Pancreas (tissue), 10 donors: ENCODE data around the gene FOXB2. TPM values are rescaled to one million over a fixed set of nuclear protein-coding genes. Genes with fewer than 3 reads are reported as not detected.

ENCODE experiments used
- ATAC-seq, 4 donors: fragments of 200-7000 bp; cut with Tn5 transposase; one replicate each; pipeline versions ENCODE4 v1.8.0 to v1.9.1; 2020; ENCODE audit warnings: mild to moderate bottlenecking in 4 of 4, moderate library complexity in 4 of 4
- DNase-seq, 6 donors: peaks; one replicate each; pipeline ENCODE4 v3.0.0-alpha.2; 2020
- FAIRE-seq: peaks from 2 replicates; lab custom pipeline; 2012; peaks lifted over from hg19 to GRCh38; lab: Jason Lieb, UNC
- H3K27ac ChIP-seq, 4 donors: fragments of 200-600 bp; sonication (generic); 1 replicate in 3 of 4; 2 replicates in 1 of 4; pipeline versions ENCODE4 v1.5.0 to v1.8.0; 2020
- H3K27me3 ChIP-seq, 4 donors: fragments of 200-600 bp; one replicate each; pipeline ENCODE4 v1.8.0; 2021
- H3K36me3 ChIP-seq, 3 donors: fragments of 200-600 bp; sonication (generic) in 1 of 3; one replicate each; pipeline versions ENCODE4 v1.5.0 to v1.8.0; 2020 to 2021
- H3K4me1 ChIP-seq, 3 donors: fragments of 200-600 bp; one replicate each; pipeline ENCODE4 v1.8.0; 2021
- H3K4me3 ChIP-seq, 4 donors: fragments of 200-600 bp; sonication (generic) in 2 of 4; one replicate each; pipeline versions ENCODE4 v1.5.0 to v1.8.0; 2020 to 2021
- H3K9me3 ChIP-seq, 4 donors: fragments of 200-600 bp; one replicate each; pipeline ENCODE4 v1.8.0; 2021
- CTCF ChIP-seq, 4 donors: fragments of 200-600 bp; sonication (generic) in 3 of 4; IDR thresholded peaks; one replicate each; pipeline versions ENCODE4 v1.5.0 to v1.8.0; 2021; ENCODE audit warnings: antibody characterized with exemption in 4 of 4
- WGBS, 2 donors: extraction: QIAGEN DNeasy Blood & Tissue Kit; methylation state at CpG; one replicate each; pipeline ENCODE4 v1.1.7; 2013; 5-methylcytosine and 5-hydroxymethylcytosine counted together
- intact Hi-C, 3 donors: fragments of 100-400 bp; cut with DNase I; formaldehyde crosslinking; loops; one replicate each; pipeline versions ENCODE4 v1.11.1 to v1.14.2; 2022
- polyA plus RNA-seq, 2 donors: library from polyadenylated mRNA; stranded (reverse); fragments of 200-250 nt; gene quantifications; one replicate each; pipeline ENCODE4 v1.2.3, GENCODE V29; 2013
- total RNA-seq, 6 donors: library from RNA; stranded (reverse); fragmentation: NEBNext Ultra II Directional in 4 of 6; extraction: Animal tissue kit (Norgen Biotek cat#: 25700) in 4 of 6; gene quantifications; one replicate each; pipeline versions ENCODE4 v1.2.1 to v1.2.4, GENCODE V29; 2021 to 2023
- donor health status: healthy with polysubstance abuse.
- donor health status: DM: no; HTN: no; CAD: no; lungs with moderate emphysema.
- donor health status: DM: no; HTN: no; CAD: no.
- donor health status: control.
- donor health status: control.
- donor health status: Bipolar disorder and iron deficiency.
- donor health status: DM: yes; HTN: yes; CAD: no.
- donor health status: DM: no; HTN: no; CAD: no.
- donor health status: DM: no; HTN: no; CAD: no.
- donor health status: DM: yes; HTN: yes; CAD: no.

FOXB2 gene
- total and polyA plus RNA-seq, 8 donors: not detected

GRCh38 chr9:76999261-76999660 lies 20.2 kb upstream of the FOXB2 start:
- Histone ChIP-seq H3K4me1 (no peaks in the 10 kb centered on the region), H3K27ac (no peak overlapping the region), H3K4me3 (no peak overlapping the region), H3K36me3 (no peaks in the 10 kb centered on the region), H3K9me3 (no peaks in the 10 kb centered on the region), H3K27me3 (no peaks in the 10 kb centered on the region)
- FAIRE-seq (no peak), ATAC-seq (no peak), DNase-seq (no peak)
- intact Hi-C loops: no loop called here
- TF ChIP-seq CTCF (IDR thresholded peaks at IDR 0.05): no peak
- WGBS, 2 donors: 83 to 92% methylated on average over 3 of the region's 3 CpGs

- TF ChIP-seq CTCF (IDR thresholded peaks at IDR 0.05): no peak
- no peak for ATAC-seq
Observed at GRCh38 chr9:77000330-77000729, 19.1 kb upstream of the FOXB2 start.

DNA sequence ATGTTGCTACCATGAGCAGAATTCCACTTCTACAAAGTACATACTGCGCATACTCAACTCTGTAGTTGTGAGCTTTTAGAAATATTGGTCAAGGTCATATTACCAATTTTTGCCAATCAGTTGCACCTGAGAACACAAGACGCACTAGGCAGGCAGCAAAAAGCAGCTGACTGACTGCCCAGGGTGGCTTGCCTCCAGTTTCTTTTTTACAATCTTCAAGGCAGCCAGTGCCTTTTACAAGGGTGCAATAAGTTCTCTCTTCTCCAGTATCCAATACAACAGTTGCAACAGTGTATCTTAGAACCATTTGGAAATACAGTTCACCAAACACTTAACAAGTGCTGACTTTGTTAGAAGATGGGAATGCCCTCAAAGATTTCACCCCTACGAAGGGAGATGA lies 16.1 kb upstream of the FOXB2 start:
- H3K27ac ChIP-seq: no peak overlapping the region
- TF ChIP-seq CTCF (IDR thresholded peaks at IDR 0.05): no peak
- 61 to 69% methylated on average over 3 of the region's 3 CpGs for WGBS, 2 donors
- intact Hi-C loops: loop anchor here in 1 of 3 donors (5.0 kb wide), 1 partner anchor 196 kb away; no protein-coding TSS in a partner anchor
- no peak overlapping the region for H3K4me3 ChIP-seq
- DNase-seq: no peak
- FAIRE-seq: no peak
- ATAC-seq: peak in 1 of 4 donors; percentile 48
- no peaks in the 10 kb centered on the region for H3K4me1 ChIP-seq
- peaks cover 0 to 12% (median 0%) of the 10 kb centered on the region in 4 donors for H3K27me3 ChIP-seq
- H3K36me3 ChIP-seq: no peaks in the 10 kb centered on the region
- H3K9me3 ChIP-seq: no peaks in the 10 kb centered on the region

More at GRCh38 chr9:77000330-77000729, 19.1 kb upstream of the FOXB2 start:
- FAIRE-seq (no peak), DNase-seq (no peak)
- Histone ChIP-seq H3K27ac (no peak overlapping the region), H3K4me3 (no peak overlapping the region), H3K9me3 (no peaks in the 10 kb centered on the region), H3K27me3 (no peaks in the 10 kb centered on the region), H3K4me1 (no peaks in the 10 kb centered on the region), H3K36me3 (no peaks in the 10 kb centered on the region)
- WGBS, 2 donors: 56 to 77% methylated on average over 6 of the region's 6 CpGs
- intact Hi-C loops: loop anchor here in 1 of 3 donors (5.0 kb wide), 1 partner anchor 193 kb away; no protein-coding TSS in a partner anchor

GRCh38 chr9:77005216-77005615 lies 14.2 kb upstream of the FOXB2 start:
- H3K36me3 ChIP-seq: no peaks in the 10 kb centered on the region
- no peak for FAIRE-seq
- TF ChIP-seq CTCF (IDR thresholded peaks at IDR 0.05): no peak
- no peaks in the 10 kb centered on the region for H3K9me3 ChIP-seq
- H3K4me3 ChIP-seq: no peak overlapping the region
- H3K4me1 ChIP-seq: no peaks in the 10 kb centered on the region
- DNase-seq: no peak
- H3K27me3 ChIP-seq: peaks cover 0 to 12% (median 7%) of the 10 kb centered on the region in 4 donors
- no peak overlapping the region for H3K27ac ChIP-seq
- intact Hi-C loops: no loop called here
- no peak for ATAC-seq
- WGBS, 2 donors: 82 to 84% methylated on average over 4 of the region's 4 CpGs

- intact Hi-C loops: no loop called here
- 28 to 32% methylated on average over 5 of the region's 5 CpGs for WGBS, 2 donors
- Histone ChIP-seq H3K4me1 (no peaks in the 10 kb centered on the region), H3K27ac (no peak overlapping the region), H3K9me3 (no peaks in the 10 kb centered on the region), H3K4me3 (no peak overlapping the region), H3K27me3 (peaks cover 16 to 50% (median 26%) of the 10 kb centered on the region in 4 donors), H3K36me3 (no peaks in the 10 kb centered on the region)
- no peak for FAIRE-seq
- no peak for DNase-seq
- no peak for TF ChIP-seq CTCF (IDR thresholded peaks at IDR 0.05)
- no peak for ATAC-seq
Observed at GRCh38 chr9:77010527-77010926, 8.9 kb upstream of the FOXB2 start.
